NCI-H1105 (cell line): Measurements from ENCODE around the gene HOXC12.

Source experiments
- DNase-seq: peaks from one replicate; lab custom pipeline; 2025; lab: John Stamatoyannopoulos, UW

The HOXC12 gene

GRCh38 chr12:53954694-53955035, at the start of gene HOXC12:
Gene HOXC12, plus strand, starts transcription at chr12:53954903. Its CDS starts 27 bp downstream, at chr12:53954930.
- no peak for DNase-seq

GRCh38 chr12:53907103-53907502, 47.6 kb upstream of the HOXC12 start:
- DNase-seq, result no peak

GRCh38 chr12:53916788-53917655, 37.7 kb upstream of the HOXC12 start:
- no peak for DNase-seq

GRCh38 chr12:53924521-53925405, 29.9 kb upstream of the HOXC12 start:
- DNase-seq, result peak; percentile 17

GRCh38 chr12:53927220-53928029, 27.3 kb upstream of the HOXC12 start:
- DNase-seq, result no peak

- DNase-seq, result no peak
Observed at GRCh38 chr12:53928054-53928835, 26.5 kb upstream of the HOXC12 start.

- no peak for DNase-seq
Observed at GRCh38 chr12:53929527-53929926, 25.2 kb upstream of the HOXC12 start.

- DNase-seq, result no peak
Observed at GRCh38 chr12:53930591-53931255, 24.0 kb upstream of the HOXC12 start.

- no peak for DNase-seq
Observed at GRCh38 chr12:53931844-53932581, 22.7 kb upstream of the HOXC12 start.

GRCh38 chr12:53932915-53933314, 21.8 kb upstream of the HOXC12 start:
- DNase-seq, result no peak

- no peak for DNase-seq
Observed at GRCh38 chr12:53935383-53936341, 19.0 kb upstream of the HOXC12 start.

GRCh38 chr12:53937099-53937498, 17.6 kb upstream of the HOXC12 start:
- no peak for DNase-seq

GRCh38 chr12:53937596-53938325, 16.9 kb upstream of the HOXC12 start:
- no peak for DNase-seq

- DNase-seq, result peak; percentile 95
Observed at GRCh38 chr12:53938326-53939140, 16.2 kb upstream of the HOXC12 start, which contains the start of gene HOXC13. Gene HOXC13, plus strand, starts transcription at chr12:53938831. Its CDS starts 76 bp downstream, at chr12:53938907.

- DNase-seq, result no peak
Observed at GRCh38 chr12:53939141-53940108, 15.3 kb upstream of the HOXC12 start.

GRCh38 chr12:53940443-53941014, 14.2 kb upstream of the HOXC12 start:
- no peak for DNase-seq
